DLD1 (cell line): ENCODE data around the gene MINDY4.
"Not testable (repeated sequence)": the region's sequence is repeated elsewhere in the genome, so short reads cannot be mapped to it uniquely, and the experiment has no call there.

ENCODE experiments used
- in situ Hi-C: cut with HindIII; loops from 2 replicates; pipeline ENCODE4 v1.10.0; 2017; ENCODE audit warnings: low sequenced_read_pairs

The MINDY4 gene

GRCh38 chr7:30799976-30800661, 28.9 kb downstream of the MINDY4 start:
- in situ Hi-C loops = loop anchor here (25.0 kb wide), 1 partner anchor 312 kb away; no protein-coding TSS in a partner anchor

- in situ Hi-C loops = no loop called here
These were observed 29.6 kb downstream of the MINDY4 start for GRCh38 chr7:30800785-30801252.

GRCh38 chr7:30802812-30803211, 31.6 kb downstream of the MINDY4 start:
- in situ Hi-C loops = no loop called here

GRCh38 chr7:30804078-30804661, 33.0 kb downstream of the MINDY4 start:
- in situ Hi-C loops = no loop called here

GRCh38 chr7:30805081-30805691, 34.0 kb downstream of the MINDY4 start:
- in situ Hi-C loops = no loop called here

- in situ Hi-C loops = no loop called here
These were observed 34.7 kb downstream of the MINDY4 start for GRCh38 chr7:30805931-30806330.

GRCh38 chr7:30807477-30807876, 36.3 kb downstream of the MINDY4 start:
- in situ Hi-C loops = not testable (repeated sequence)

- in situ Hi-C loops = not testable (repeated sequence)
These were observed 36.7 kb downstream of the MINDY4 start for GRCh38 chr7:30807941-30808340.

- in situ Hi-C loops = no loop called here
These were observed 39.8 kb downstream of the MINDY4 start for GRCh38 chr7:30810986-30811385.

GRCh38 chr7:30812676-30813075, 41.5 kb downstream of the MINDY4 start:
- in situ Hi-C loops = no loop called here

- in situ Hi-C loops = no loop called here
These were observed 42.2 kb downstream of the MINDY4 start for GRCh38 chr7:30813466-30813865.

- in situ Hi-C loops = no loop called here
These were observed 43.6 kb downstream of the MINDY4 start for GRCh38 chr7:30814700-30815387.

- in situ Hi-C loops = no loop called here
These were observed 44.2 kb downstream of the MINDY4 start for GRCh38 chr7:30815388-30815854.

GRCh38 chr7:30815951-30816644, 44.9 kb downstream of the MINDY4 start:
- in situ Hi-C loops = no loop called here

GRCh38 chr7:30816645-30817370, 45.6 kb downstream of the MINDY4 start:
- in situ Hi-C loops = no loop called here

- in situ Hi-C loops = no loop called here
These were observed 46.2 kb downstream of the MINDY4 start for GRCh38 chr7:30817371-30817767.

- in situ Hi-C loops = no loop called here
These were observed 53.9 kb downstream of the MINDY4 start for GRCh38 chr7:30824821-30825720.

- in situ Hi-C loops = no loop called here
These were observed 55.0 kb downstream of the MINDY4 start for GRCh38 chr7:30826181-30826580.

- in situ Hi-C loops = no loop called here
These were observed 57.4 kb downstream of the MINDY4 start for GRCh38 chr7:30828591-30828990.
